ENCODE measurements around the gene NPTXR. TPM values are rescaled to one million over a fixed set of nuclear protein-coding genes. Genes with fewer than 3 reads are reported as not detected.

Gene NPTXR
- polyA plus RNA-seq, 3 donors: 4.1 to 4.9 (median 4.4) TPM

GRCh38 chr22:38799265-38800002 is 44.4 kb downstream of the NPTXR start:
- no peak for DNase-seq

DNA sequence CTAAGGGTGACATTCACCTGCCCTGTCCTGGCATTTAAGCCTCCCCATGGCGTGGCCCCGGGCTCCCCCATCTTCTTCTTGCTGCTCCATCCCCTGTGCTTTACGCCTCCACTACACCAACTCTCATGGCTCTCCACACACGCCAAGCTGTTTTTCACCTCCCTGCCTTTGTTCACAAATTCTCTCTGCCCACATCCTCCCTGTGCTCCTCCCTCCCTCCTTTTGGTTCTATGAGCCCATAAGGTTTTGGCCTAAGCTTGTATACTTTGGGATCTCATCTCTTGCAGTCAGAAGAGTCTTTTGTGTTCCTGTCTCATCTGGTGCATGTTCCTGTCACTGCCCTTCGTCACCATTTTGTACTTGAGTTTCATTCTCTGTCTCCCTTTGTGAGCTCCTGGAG is 45.3 kb downstream of the NPTXR start:
- no peak for DNase-seq

DNA sequence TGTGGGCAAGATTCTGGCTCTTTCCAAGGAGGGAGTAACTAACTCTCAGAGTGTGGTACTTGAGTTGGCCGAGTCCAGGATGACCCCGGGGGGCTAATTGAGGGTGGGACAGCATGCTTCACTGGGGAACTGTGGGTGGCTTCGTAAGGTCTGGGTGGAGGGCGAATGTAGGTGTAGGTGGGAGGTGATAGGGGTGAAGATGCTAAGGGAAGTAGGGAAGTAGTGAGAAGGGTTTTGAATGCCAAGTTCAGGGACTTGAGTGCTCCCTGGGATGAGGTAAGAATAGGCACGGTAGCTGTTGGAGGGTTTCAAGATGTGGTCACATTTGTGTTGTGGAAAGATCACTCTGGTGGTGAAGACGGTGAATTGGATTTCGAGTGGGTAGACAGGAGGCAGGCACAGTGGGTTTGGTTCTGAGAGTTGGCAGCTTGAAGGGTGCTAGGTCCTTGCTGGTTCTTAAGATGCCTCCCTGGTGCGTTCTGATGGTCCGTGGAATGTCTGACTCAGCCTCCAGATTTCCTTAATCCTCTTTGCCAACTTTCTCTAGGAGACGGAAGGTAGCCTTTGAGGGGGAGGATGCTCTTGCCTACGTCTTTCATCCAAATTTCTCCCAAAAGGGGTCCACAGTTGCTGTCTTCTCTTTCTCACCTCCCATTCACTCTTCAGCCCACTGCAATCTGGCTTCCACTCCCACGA is 47.4 kb downstream of the NPTXR start:
- no peak for DNase-seq

DNA sequence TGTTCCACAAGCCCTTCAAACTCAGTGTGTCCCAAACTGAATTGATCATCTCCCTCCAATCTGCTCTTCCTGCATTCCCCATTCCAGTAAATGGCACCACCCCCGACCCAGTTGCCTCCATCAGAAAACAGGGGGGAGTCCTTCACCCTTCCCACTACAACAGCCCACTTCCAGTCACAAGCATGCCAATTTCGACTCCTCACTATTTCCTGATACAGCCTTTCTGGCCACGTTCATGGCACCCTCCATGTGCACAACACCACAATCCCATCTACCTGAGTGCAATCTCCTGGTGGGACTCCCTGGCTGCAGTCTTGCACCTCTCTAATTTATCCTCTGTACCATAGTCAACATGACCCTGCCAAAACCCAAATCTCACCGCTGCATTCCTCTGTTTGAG is 48.3 kb downstream of the NPTXR start:
- no peak for DNase-seq

DNA sequence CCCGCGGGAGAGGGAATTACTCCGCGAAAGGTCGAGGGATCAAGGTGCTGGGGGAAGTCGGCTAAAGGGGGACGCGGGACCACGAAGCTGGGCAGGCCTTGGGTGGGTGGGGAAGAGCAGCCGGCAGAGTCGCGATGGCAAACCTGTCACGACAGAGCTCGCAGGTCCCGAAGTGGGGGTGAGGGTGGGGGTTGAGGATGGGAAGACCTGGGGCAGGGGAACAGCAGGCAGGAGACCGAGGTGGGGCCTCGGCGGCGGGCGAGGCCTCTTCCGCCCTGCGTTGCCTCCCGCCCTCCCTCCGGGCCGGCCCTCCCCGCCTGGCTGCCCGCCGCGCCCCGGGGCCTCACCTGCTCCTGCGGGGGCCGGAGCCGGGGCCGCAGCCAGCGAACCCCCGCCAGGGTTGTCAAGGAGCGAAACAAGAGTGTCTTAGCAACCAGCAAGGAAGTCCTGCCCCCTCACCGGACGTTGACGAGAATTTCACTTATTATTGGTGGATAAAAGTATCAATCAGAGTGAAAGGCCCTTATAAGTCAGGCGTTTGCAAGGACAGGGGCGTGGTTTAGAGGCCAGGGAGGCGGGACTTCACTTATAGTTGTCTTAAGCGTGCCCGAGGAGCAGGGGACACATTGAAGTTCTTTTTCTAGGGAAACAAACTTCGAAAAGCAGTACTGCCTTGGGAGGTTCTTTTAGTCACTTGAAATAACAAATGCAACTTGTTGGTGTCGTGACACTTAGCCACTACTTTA is 49.9 kb downstream of the NPTXR start, which contains the start of gene DNAL4:
TSS of gene DNAL4 (minus strand) at position 423 of the 746 bp plus-strand sequence. CDS start 11,412 bp downstream, outside the sequence.
- peak; percentile 98 for DNase-seq

GRCh38 chr22:38793317-38793716 is 50.5 kb downstream of the NPTXR start:
- DNase-seq: no peak

DNA sequence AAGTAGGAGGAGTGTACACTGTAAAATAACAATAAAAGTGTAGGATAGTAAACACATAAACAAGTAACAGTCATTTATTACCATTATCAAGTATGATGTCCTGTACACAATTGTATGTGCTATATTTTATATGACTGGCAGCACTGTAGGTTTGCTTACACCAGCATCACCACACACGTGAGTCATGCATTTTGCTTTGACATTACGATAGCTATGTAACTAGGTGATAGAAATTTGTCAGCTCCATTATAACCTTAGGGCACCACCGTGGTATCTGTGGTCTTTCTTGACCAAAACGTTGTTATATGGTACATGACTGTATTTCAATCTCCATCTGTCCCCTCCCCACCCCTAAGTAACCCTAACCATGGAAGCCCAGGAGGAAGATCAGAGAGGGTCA is 51.0 kb downstream of the NPTXR start:
- DNase-seq: no peak

- no peak for DNase-seq
These were observed 54.2 kb downstream of the NPTXR start for GRCh38 chr22:38789606-38790005.

- DNase-seq: no peak
These were observed 55.0 kb downstream of the NPTXR start for GRCh38 chr22:38788846-38789245.

- DNase-seq: peak; percentile 78
These were observed 55.6 kb downstream of the NPTXR start for GRCh38 chr22:38788021-38788816.

- no peak for DNase-seq
These were observed 57.2 kb downstream of the NPTXR start for GRCh38 chr22:38786631-38787030.

- no peak for DNase-seq
These were observed 59.0 kb downstream of the NPTXR start for GRCh38 chr22:38784856-38785255.

- DNase-seq: no peak
These were observed 59.8 kb downstream of the NPTXR start for GRCh38 chr22:38784035-38784434.

DNA sequence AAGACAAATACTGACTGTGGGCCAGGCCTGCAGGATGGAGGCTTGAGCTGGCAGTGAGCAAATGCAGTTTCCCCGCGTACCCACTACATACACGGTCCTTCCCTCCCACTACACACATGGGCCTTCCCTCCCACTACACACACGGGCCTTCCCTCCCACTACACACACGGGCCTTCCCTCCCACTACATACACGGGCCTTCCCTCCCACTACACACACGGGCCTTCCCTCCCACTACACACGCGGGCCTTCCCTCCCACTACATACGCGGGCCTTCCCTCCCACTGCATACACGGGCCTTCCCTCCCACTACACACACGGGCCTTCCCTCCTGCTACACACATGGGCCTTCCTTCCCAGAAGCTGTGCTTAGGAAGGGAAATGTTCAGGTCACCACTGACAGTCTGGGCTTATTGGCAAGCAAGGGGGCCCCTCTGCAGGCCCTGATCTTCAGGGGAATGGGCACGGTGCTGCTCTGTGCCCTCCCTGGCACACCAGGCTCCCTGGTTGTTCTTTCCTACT is 60.7 kb downstream of the NPTXR start:
- no peak for DNase-seq

- DNase-seq: no peak
These were observed 61.3 kb downstream of the NPTXR start for GRCh38 chr22:38782402-38783094.

GRCh38 chr22:38781033-38781432 is 62.8 kb downstream of the NPTXR start:
- DNase-seq: no peak

- no peak for DNase-seq
These were observed 66.6 kb downstream of the NPTXR start for GRCh38 chr22:38777087-38777671.

DNA sequence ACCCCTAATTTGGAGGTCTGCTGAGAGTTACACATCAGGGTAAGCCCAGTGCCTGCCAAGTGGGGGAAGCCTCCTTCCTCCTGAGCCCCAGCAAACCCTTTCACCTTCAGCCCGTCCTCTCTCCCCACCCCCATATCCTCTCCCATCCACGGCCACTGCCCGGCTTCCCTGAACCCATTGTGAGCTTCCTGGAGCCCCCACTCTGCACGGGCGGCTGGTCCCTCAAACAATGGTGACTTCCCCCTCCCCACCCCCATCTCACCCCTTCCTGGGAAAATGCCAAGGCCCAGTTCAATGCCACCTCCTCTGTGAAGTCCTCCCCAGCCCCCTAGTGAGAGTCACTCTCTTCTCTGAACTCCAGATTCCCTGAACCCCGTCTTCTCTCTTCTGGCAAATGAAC is 67.7 kb downstream of the NPTXR start:
- DNase-seq: no peak

- no peak for DNase-seq
These were observed 68.2 kb downstream of the NPTXR start for GRCh38 chr22:38775656-38776055.

DNA sequence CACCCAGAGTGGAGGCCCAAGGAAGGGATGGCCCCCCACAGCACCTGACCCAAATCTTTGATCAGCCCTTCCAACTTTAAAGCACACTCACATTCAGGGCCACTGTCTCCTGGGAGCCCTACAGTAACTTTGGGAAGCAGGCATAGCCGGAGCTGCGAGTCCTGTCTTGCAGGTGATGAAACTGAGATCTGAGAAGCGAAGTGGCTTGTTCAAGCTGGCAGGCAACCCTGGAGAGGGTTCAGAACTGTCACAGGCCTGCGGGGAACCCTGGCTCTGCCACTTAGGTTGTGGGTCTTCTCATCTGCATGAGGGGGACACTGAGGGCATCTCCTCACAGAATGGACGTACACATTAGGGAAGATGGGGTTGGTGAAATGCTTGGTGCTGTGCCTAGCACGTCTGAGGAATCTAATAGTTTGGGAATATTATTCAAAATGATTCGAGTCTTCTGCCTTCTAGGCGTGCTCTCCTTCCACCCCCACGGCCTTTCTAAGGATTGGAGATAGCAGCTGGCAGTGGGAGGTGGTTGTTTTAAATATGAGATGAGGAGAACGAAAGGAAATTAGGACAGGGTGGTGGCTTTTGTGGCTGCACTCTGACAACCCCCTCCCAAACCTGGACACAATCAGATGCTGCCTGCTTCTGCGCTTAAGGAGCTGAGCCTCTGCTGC is 69.2 kb downstream of the NPTXR start:
- DNase-seq: no peak
